ENCODE data around the gene ZP1.

GRCh38 chr11:60836866-60837515 is 30.4 kb upstream of the ZP1 start:
- no peak for TF ChIP-seq RCOR1 (IDR thresholded peaks at IDR 0.05; ENCODE audit: insufficient replicate concordance, low read length)
- no peak for TF ChIP-seq CTCF (conservative IDR thresholded peaks at IDR 0.05; ENCODE audit: low read depth, low read length)
- no peak for TF ChIP-seq POLR2A (IDR thresholded peaks at IDR 0.05; ENCODE audit: low read depth, low read length)
- TF ChIP-seq NFE2L2 (IDR thresholded peaks at IDR 0.05; ENCODE audit: low read depth, low read length), result no peak
- no peak for TF ChIP-seq RFX5 (IDR thresholded peaks at IDR 0.05; ENCODE audit: low read depth, low read length)
- TF ChIP-seq RAD21 (IDR thresholded peaks at IDR 0.05; ENCODE audit: low read length), result no peak
